ENCODE data around the gene TYMP.

TYMP gene

GRCh38 chr22:50517495-50518260 is 12.1 kb downstream of the TYMP start:
- Mint-ChIP-seq H3K4me1 (no peaks in the 10 kb centered on the region), H3K9me3 (no peaks in the 10 kb centered on the region), H3K27me3 (ENCODE audit: low read depth, poor library complexity) (no peaks in the 10 kb centered on the region), H3K27ac (no peak overlapping the region), H3K4me3 (no peak overlapping the region), H3K36me3 (ENCODE audit: low read depth) (peaks cover 23% of the 10 kb centered on the region)
- no peak for DNase-seq
- TF ChIP-seq, protein P1, sequence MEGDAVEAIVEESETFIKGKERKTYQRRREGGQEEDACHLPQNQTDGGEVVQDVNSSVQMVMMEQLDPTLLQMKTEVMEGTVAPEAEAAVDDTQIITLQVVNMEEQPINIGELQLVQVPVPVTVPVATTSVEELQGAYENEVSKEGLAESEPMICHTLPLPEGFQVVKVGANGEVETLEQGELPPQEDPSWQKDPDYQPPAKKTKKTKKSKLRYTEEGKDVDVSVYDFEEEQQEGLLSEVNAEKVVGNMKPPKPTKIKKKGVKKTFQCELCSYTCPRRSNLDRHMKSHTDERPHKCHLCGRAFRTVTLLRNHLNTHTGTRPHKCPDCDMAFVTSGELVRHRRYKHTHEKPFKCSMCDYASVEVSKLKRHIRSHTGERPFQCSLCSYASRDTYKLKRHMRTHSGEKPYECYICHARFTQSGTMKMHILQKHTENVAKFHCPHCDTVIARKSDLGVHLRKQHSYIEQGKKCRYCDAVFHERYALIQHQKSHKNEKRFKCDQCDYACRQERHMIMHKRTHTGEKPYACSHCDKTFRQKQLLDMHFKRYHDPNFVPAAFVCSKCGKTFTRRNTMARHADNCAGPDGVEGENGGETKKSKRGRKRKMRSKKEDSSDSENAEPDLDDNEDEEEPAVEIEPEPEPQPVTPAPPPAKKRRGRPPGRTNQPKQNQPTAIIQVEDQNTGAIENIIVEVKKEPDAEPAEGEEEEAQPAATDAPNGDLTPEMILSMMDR (IDR thresholded peaks at IDR 0.05): no peak

DNA sequence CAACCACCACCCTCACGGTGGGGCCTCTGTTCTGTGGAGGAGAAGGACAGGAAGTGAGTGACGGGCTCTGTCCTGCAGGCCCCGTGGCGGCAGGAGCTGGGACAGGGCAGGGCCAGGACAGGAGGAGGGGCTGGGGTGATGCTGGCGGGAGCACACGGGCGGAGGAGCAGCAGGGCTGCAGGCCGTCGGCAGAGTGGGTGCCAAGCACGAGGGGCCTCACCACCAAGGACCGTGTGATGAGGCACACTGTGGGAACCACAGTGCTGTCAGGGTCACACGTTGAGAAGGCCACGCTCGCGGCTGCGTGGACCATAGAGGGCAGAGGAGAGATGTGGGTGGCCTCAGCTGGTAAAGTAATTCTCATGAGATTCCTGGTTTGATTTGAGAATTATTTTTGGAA is 12.9 kb downstream of the TYMP start:
- peaks cover 30% of the 10 kb centered on the region for H3K36me3 Mint-ChIP-seq (ENCODE audit: low read depth)
- no peak overlapping the region for H3K27ac Mint-ChIP-seq
- DNase-seq: no peak
- H3K27me3 Mint-ChIP-seq (ENCODE audit: low read depth, poor library complexity): no peaks in the 10 kb centered on the region
- TF ChIP-seq, protein P1 (IDR thresholded peaks at IDR 0.05): no peak
- H3K9me3 Mint-ChIP-seq: no peaks in the 10 kb centered on the region
- H3K4me3 Mint-ChIP-seq: no peak overlapping the region
- no peaks in the 10 kb centered on the region for H3K4me1 Mint-ChIP-seq

DNA sequence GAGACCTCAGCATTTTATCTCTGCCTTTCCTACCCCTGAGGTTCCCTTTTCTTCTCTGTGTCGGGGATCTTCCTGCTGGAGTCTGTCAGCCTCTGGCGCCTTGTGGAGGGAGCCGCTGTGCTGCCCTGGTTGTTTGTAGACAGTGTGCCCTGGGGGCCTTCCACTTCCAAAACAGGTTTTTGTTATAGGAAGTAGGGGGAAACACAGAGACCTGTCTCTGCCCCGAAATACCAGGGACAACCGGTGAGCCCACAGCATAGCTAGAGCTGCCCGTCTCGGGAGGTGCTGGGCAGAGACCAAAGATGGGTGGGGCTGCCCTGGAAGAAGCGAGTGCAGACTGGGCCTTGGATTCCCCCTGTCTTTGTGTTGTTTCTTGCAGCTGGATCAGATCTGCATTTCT is 13.7 kb downstream of the TYMP start:
- no peaks in the 10 kb centered on the region for H3K9me3 Mint-ChIP-seq
- no peaks in the 10 kb centered on the region for H3K4me1 Mint-ChIP-seq
- peaks cover 30% of the 10 kb centered on the region for H3K36me3 Mint-ChIP-seq (ENCODE audit: low read depth)
- H3K27ac Mint-ChIP-seq: no peak overlapping the region
- TF ChIP-seq, protein P1 (IDR thresholded peaks at IDR 0.05): no peak
- no peak for DNase-seq
- no peaks in the 10 kb centered on the region for H3K27me3 Mint-ChIP-seq (ENCODE audit: low read depth, poor library complexity)
- no peak overlapping the region for H3K4me3 Mint-ChIP-seq

- Mint-ChIP-seq H3K27me3 (ENCODE audit: low read depth, poor library complexity) (no peaks in the 10 kb centered on the region), H3K9me3 (no peaks in the 10 kb centered on the region), H3K4me1 (peaks cover 15% of the 10 kb centered on the region)
These were observed 16.6 kb downstream of the TYMP start for GRCh38 chr22:50513175-50513574.

GRCh38 chr22:50508897-50509296 is 20.9 kb downstream of the TYMP start:
- Mint-ChIP-seq H3K4me3 (peak overlapping the region; percentile 93), H3K27ac (peak overlapping the region; percentile 97), H3K36me3 (ENCODE audit: low read depth) (peaks cover 9% of the 10 kb centered on the region), H3K4me1 (peaks cover 15% of the 10 kb centered on the region), H3K9me3 (no peaks in the 10 kb centered on the region), H3K27me3 (ENCODE audit: low read depth, poor library complexity) (no peaks in the 10 kb centered on the region)
- no peak for DNase-seq
- TF ChIP-seq, protein P1 (IDR thresholded peaks at IDR 0.05): no peak

More at GRCh38 chr22:50513175-50513574, 16.6 kb downstream of the TYMP start:
- Mint-ChIP-seq H3K4me3 (no peak overlapping the region), H3K36me3 (ENCODE audit: low read depth) (peaks cover 18% of the 10 kb centered on the region), H3K27ac (no peak overlapping the region)
- TF ChIP-seq, protein P1 (IDR thresholded peaks at IDR 0.05): no peak
- no peak for DNase-seq
